H1 (cell line): Measurements from ENCODE around the gene GLG1. TPM values are rescaled to one million over a fixed set of nuclear protein-coding genes. Genes with fewer than 3 reads are reported as not detected.

Experiments used
- CTCF ChIA-PET: fragments of 300-600 bp; sonication (Branson Sonifier 250); formaldehyde crosslinking; loops from one replicate; lab custom pipeline; 2021; ENCODE audit not compliant: partially characterized antibody; lab: Charles Lee
- POLR2A ChIA-PET: fragments of 300-600 bp; sonication (Branson Sonifier 250); formaldehyde crosslinking; loops from one replicate; lab custom pipeline; 2021; ENCODE audit warnings: inconsistent platforms; ENCODE audit not compliant: partially characterized antibody; lab: Charles Lee
- DNase-seq, 2 experiments: peaks; one replicate each; pipeline versions ENCODE4 v3.0.0 to v3.0.0-alpha.2; 2010 to 2022; ENCODE audit warnings: low spot score in 2 of 2, low read depth in 1 of 2, mixed read lengths in 1 of 2
- FAIRE-seq: peaks from 2 replicates; lab custom pipeline; 2011; peaks lifted over from hg19 to GRCh38; lab: Jason Lieb, UNC
- H2AFZ ChIP-seq: 2 replicates; pipeline ENCODE4 v1.8.1; 2012; ENCODE audit warnings: low read length, inconsistent platforms
- H2AK5ac ChIP-seq: 2 replicates; pipeline ENCODE4 v1.6.1; 2013; ENCODE audit warnings: low read depth, low read length
- H2BK120ac ChIP-seq: replicated peaks from 2 replicates; pipeline ENCODE3; 2013; ENCODE audit warnings: low read depth, low read length, inconsistent platforms
- H2BK12ac ChIP-seq: 2 replicates; pipeline ENCODE4 v1.6.1; 2013; ENCODE audit warnings: low read depth, low read length
- H2BK15ac ChIP-seq: 2 replicates; pipeline ENCODE4 v1.6.1; 2013; ENCODE audit warnings: low read length
- H2BK20ac ChIP-seq: 2 replicates; pipeline ENCODE4 v1.6.1; 2013; ENCODE audit warnings: low read length
- H2BK5ac ChIP-seq: 2 replicates; pipeline ENCODE4 v1.6.1; 2013; ENCODE audit warnings: low read depth, low read length
- H3K14ac ChIP-seq: 2 replicates; pipeline ENCODE4 v1.6.1; 2013; ENCODE audit warnings: inconsistent platforms; ENCODE audit not compliant: insufficient read length
- H3K18ac ChIP-seq: 2 replicates; pipeline ENCODE4 v1.6.1; 2013; ENCODE audit warnings: low read length; ENCODE audit errors: extremely low read depth
- H3K23ac ChIP-seq: 2 replicates; pipeline ENCODE4 v1.6.1; 2013; ENCODE audit warnings: inconsistent platforms; ENCODE audit not compliant: insufficient read length
- H3K23me2 ChIP-seq: 2 replicates; pipeline ENCODE4 v1.6.1; 2013; ENCODE audit warnings: low read depth, low read length
- H3K27ac ChIP-seq: 2 replicates; pipeline ENCODE4 v1.6.1; 2011; ENCODE audit warnings: low read depth, low read length, inconsistent platforms
- H3K27me3 ChIP-seq, 4 experiments: replicated peaks in 1 of 4; 1 replicate in 1 of 4; 2 replicates in 3 of 4; pipeline versions ENCODE4 v1.6.1 to v1.8.1; 2011 to 2013; ENCODE audit warnings: low read length in 3 of 4, mild to moderate bottlenecking in 3 of 4, inconsistent platforms in 2 of 4, mixed read lengths in 2 of 4, moderate library complexity in 1 of 4; ENCODE audit not compliant: control insufficient read depth in 3 of 4, insufficient read depth in 3 of 4; ENCODE audit errors: extremely low read depth in 1 of 4
- H3K36me3 ChIP-seq, 4 experiments: 2 replicates each; pipeline versions ENCODE4 v1.6.1 to v1.8.1; 2011 to 2013; ENCODE audit warnings: mild to moderate bottlenecking in 4 of 4, low read length in 3 of 4, moderate library complexity in 2 of 4, control low read depth in 1 of 4, inconsistent platforms in 1 of 4; ENCODE audit not compliant: insufficient read depth in 4 of 4, control insufficient read depth in 2 of 4
- H3K4ac ChIP-seq: replicated peaks from 2 replicates; pipeline ENCODE3; 2013; ENCODE audit warnings: low read length, low read depth, mixed read lengths, inconsistent platforms; ENCODE audit not compliant: insufficient read length
- H3K4me1 ChIP-seq, 4 experiments: replicated peaks in 1 of 4; 1 replicate in 1 of 4; 2 replicates in 3 of 4; pipeline versions ENCODE4 v1.6.1 to v1.8.1; 2011 to 2013; ENCODE audit warnings: low read length in 3 of 4, inconsistent platforms in 2 of 4, mixed read lengths in 1 of 4; ENCODE audit not compliant: insufficient read depth in 4 of 4, control insufficient read depth in 3 of 4
- H3K4me2 ChIP-seq, 2 experiments: 2 replicates each; pipeline versions ENCODE4 v1.6.1 to v1.8.1; 2011 to 2013; ENCODE audit warnings: low read depth in 2 of 2, low read length in 2 of 2, control low read depth in 1 of 2, inconsistent platforms in 1 of 2, mild to moderate bottlenecking in 1 of 2; ENCODE audit not compliant: insufficient read depth in 1 of 2
- H3K4me3 ChIP-seq, 4 experiments: fragments of 200-600, 300-600 bp in 1 of 4; sonication (generic), shearing (Covaris generic), sonication (Bioruptor Twin) in 1 of 4; 2 replicates each; pipeline versions ENCODE4 v1.5.1 to v1.8.1; 2011 to 2016; ENCODE audit warnings: low read length in 4 of 4, low read depth in 3 of 4, control low read depth in 2 of 4, inconsistent platforms in 2 of 4, mild to moderate bottlenecking in 2 of 4, mixed read lengths in 1 of 4, moderate library complexity in 1 of 4; ENCODE audit not compliant: insufficient read depth in 2 of 4; ENCODE audit errors: extremely low read depth in 1 of 4
- H3K56ac ChIP-seq: replicated peaks from 2 replicates; pipeline ENCODE3; 2013; ENCODE audit warnings: low read depth, mild to moderate bottlenecking, mixed read lengths, low read length, inconsistent platforms; ENCODE audit not compliant: insufficient read length
- H3K79me1 ChIP-seq: 2 replicates; pipeline ENCODE4 v1.6.1; 2013; ENCODE audit warnings: low read depth, low read length, control low read depth
- H3K79me2 ChIP-seq, 2 experiments: 2 replicates each; pipeline versions ENCODE4 v1.6.1 to v1.8.1; 2012 to 2013; ENCODE audit warnings: low read length in 2 of 2, mild to moderate bottlenecking in 2 of 2, inconsistent platforms in 1 of 2; ENCODE audit not compliant: insufficient read depth in 2 of 2, control insufficient read depth in 1 of 2
- H3K9ac ChIP-seq, 4 experiments: replicated peaks in 1 of 4; 1 replicate in 1 of 4; 2 replicates in 3 of 4; pipeline versions ENCODE4 v1.6.1 to v1.8.1; 2011 to 2013; ENCODE audit warnings: low read depth in 3 of 4, low read length in 3 of 4, control low read depth in 2 of 4, mild to moderate bottlenecking in 2 of 4, moderate library complexity in 2 of 4, inconsistent platforms in 1 of 4; ENCODE audit errors: extremely low read depth in 1 of 4
- H3K9me3 ChIP-seq, 2 experiments: 2 replicates each; pipeline versions ENCODE4 v1.6.1 to v1.8.1; 2012 to 2013; ENCODE audit warnings: mild to moderate bottlenecking in 2 of 2, moderate library complexity in 2 of 2, control low read depth in 1 of 2, inconsistent platforms in 1 of 2, low read depth in 1 of 2, low read length in 1 of 2, mixed read lengths in 1 of 2; ENCODE audit not compliant: insufficient read depth in 2 of 2
- H4K20me1 ChIP-seq, 2 experiments: replicated peaks in 1 of 2; 2 replicates each; pipeline versions ENCODE3 to v1.8.1; 2011 to 2013; ENCODE audit warnings: inconsistent platforms in 2 of 2, low read length in 2 of 2, mild to moderate bottlenecking in 1 of 2; ENCODE audit not compliant: insufficient read depth in 2 of 2, control insufficient read depth in 1 of 2
- H4K5ac ChIP-seq: 2 replicates; pipeline ENCODE4 v1.6.1; 2013; ENCODE audit warnings: low read length, low read depth, mixed read lengths, inconsistent platforms; ENCODE audit not compliant: insufficient read length
- H4K8ac ChIP-seq: 2 replicates; pipeline ENCODE4 v1.8.0; 2013; ENCODE audit warnings: mild to moderate bottlenecking, moderate library complexity, low read length, inconsistent platforms; ENCODE audit not compliant: insufficient read depth; ENCODE audit errors: extremely low read depth
- H4K91ac ChIP-seq: replicated peaks from 2 replicates; pipeline ENCODE3; 2013; ENCODE audit warnings: low read length, mixed read lengths, inconsistent platforms; ENCODE audit not compliant: insufficient read length
- RNF2 ChIP-seq: fragments of 200-900, 300-1000 bp; sonication (generic); IDR thresholded peaks from 2 replicates; pipeline ENCODE4 v1.7.1; 2016; ENCODE audit warnings: borderline replicate concordance, low read depth, mild to moderate bottlenecking, antibody characterized with exemption, low read length; ENCODE audit not compliant: poor library complexity, severe bottlenecking; ENCODE audit errors: missing control alignments
- SP1 ChIP-seq: IDR thresholded peaks from 2 replicates; pipeline ENCODE4 v1.6.1; 2011; ENCODE audit warnings: low read depth, low read length
- SRF ChIP-seq: IDR thresholded peaks from 2 replicates; pipeline ENCODE4 v1.6.1; 2011; ENCODE audit warnings: mild to moderate bottlenecking, low read depth, low read length, moderate library complexity
- SUZ12 ChIP-seq: fragments of 200-600 bp; sonication (generic); IDR thresholded peaks from 2 replicates; pipeline ENCODE4 v1.6.1; 2012; ENCODE audit warnings: mild to moderate bottlenecking, inconsistent platforms, low read length, moderate library complexity, mixed read lengths
- polyA plus RNA-seq, 7 experiments: library from polyadenylated mRNA; depleted of rRNA in 3 of 7; stranded (reverse) in 5 of 7; unstranded in 2 of 7; fragments of >200 nt in 5 of 7; fragments of 200-250 nt in 2 of 7; gene quantifications; 1 replicate in 5 of 7; 2 replicates in 1 of 7; 4 replicates in 1 of 7; pipeline versions ENCODE4 v1.2.1 to v1.2.3, GENCODE V29; 2011 to 2013; ENCODE audit warnings: missing spikeins in 2 of 7, mixed read lengths in 2 of 7
- total RNA-seq: library from RNA; stranded (reverse); fragmentation: NEBNext Ultra II Directional; extraction: Animal tissue kit (Norgen Biotek cat#: 25700); gene quantifications from 2 replicates; pipeline ENCODE4 v1.2.1, GENCODE V29; 2021
- TF ChIP-seq, protein P1 (sequence below): IDR thresholded peaks from 2 replicates; pipeline ENCODE4 v1.6.1; 2012; ENCODE audit warnings: inconsistent platforms
- TF ChIP-seq, protein P2 (sequence below), 3 experiments: IDR thresholded peaks; 1 replicate in 2 of 3; 2 replicates in 1 of 3; pipeline versions ENCODE4 v1.5.1 to v1.6.1; 2011; ENCODE audit warnings: low read length in 3 of 3, mild to moderate bottlenecking in 3 of 3, inconsistent platforms in 2 of 3, low read depth in 1 of 3, moderate library complexity in 1 of 3; ENCODE audit not compliant: insufficient read depth in 1 of 3; ENCODE audit errors: control extremely low read depth in 1 of 3
- TF ChIP-seq, protein P3 (sequence below): IDR thresholded peaks from 2 replicates; pipeline ENCODE4 v1.6.1; 2011; ENCODE audit warnings: low read length, improper control_type of control experiment

The GLG1 gene
- total and polyA plus RNA-seq, 2 of the 8 experiments (the other 6 are each of a cell fraction or from before 2014, with no cell fraction given), result 53.4 to 139 TPM

DNA sequence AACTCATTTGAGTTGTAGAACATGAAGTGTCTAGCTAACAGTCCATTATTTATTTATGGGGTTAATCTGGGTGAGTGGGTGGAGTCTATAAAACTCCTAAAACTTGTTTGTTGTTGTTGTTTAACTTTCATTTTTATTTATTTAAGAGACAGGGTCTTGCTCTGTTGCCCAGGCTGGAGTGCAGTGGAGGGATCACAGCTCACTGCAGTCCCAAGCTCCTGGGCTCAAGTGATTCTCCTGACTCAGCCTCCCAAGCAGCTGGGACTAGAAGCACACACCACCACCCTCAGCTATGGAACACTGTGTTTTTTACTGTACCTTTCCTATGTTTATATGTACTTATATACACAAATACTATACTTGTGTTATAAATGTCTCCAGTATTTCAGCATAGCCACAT lies 107.8 kb downstream of the GLG1 start:
- no peak for DNase-seq
- H3K4me2 ChIP-seq, result no peak overlapping the region
- no peak overlapping the region for H3K4me3 ChIP-seq
- H2AK5ac ChIP-seq, result no peak overlapping the region
- ChIA-PET POLR2A (no interaction called here), CTCF (interaction anchor here (0.8 kb wide), 1 partner anchor 28 kb away, joined by 4 read pairs; no protein-coding TSS in a partner anchor)
- H2BK120ac ChIP-seq, result no peak overlapping the region
- no peak overlapping the region for H4K8ac ChIP-seq
- no peak overlapping the region for H3K23ac ChIP-seq
- H3K56ac ChIP-seq, result no peak overlapping the region
- H4K20me1 ChIP-seq, result peaks cover 0 to 1% of the 10 kb centered on the region in 2 experiments
- H3K79me2 ChIP-seq, result no peaks in the 10 kb centered on the region
- no peaks in the 10 kb centered on the region for H3K27me3 ChIP-seq
- H3K27ac ChIP-seq, result no peak overlapping the region
- H3K36me3 ChIP-seq, result peaks cover 2 to 29% (median 11%) of the 10 kb centered on the region in 4 experiments; a peak in 7 of 8 replicates
- H2BK15ac ChIP-seq, result no peak overlapping the region
- no peak overlapping the region for H3K9ac ChIP-seq
- H2BK5ac ChIP-seq, result no peak overlapping the region
- H4K91ac ChIP-seq, result no peak overlapping the region
- no peak overlapping the region for H3K18ac ChIP-seq
- no peaks in the 10 kb centered on the region for H3K79me1 ChIP-seq
- H2BK20ac ChIP-seq, result no peak overlapping the region
- H2AFZ ChIP-seq, result no peak overlapping the region
- H3K4me1 ChIP-seq, result no peaks in the 10 kb centered on the region
- TF ChIP-seq SRF (no peak), SUZ12 (no peak), RNF2 (no peak), SP1 (no peak)
- TF ChIP-seq, protein P1, sequence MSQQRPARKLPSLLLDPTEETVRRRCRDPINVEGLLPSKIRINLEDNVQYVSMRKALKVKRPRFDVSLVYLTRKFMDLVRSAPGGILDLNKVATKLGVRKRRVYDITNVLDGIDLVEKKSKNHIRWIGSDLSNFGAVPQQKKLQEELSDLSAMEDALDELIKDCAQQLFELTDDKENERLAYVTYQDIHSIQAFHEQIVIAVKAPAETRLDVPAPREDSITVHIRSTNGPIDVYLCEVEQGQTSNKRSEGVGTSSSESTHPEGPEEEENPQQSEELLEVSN, result no peak
- TF ChIP-seq, protein P2, sequence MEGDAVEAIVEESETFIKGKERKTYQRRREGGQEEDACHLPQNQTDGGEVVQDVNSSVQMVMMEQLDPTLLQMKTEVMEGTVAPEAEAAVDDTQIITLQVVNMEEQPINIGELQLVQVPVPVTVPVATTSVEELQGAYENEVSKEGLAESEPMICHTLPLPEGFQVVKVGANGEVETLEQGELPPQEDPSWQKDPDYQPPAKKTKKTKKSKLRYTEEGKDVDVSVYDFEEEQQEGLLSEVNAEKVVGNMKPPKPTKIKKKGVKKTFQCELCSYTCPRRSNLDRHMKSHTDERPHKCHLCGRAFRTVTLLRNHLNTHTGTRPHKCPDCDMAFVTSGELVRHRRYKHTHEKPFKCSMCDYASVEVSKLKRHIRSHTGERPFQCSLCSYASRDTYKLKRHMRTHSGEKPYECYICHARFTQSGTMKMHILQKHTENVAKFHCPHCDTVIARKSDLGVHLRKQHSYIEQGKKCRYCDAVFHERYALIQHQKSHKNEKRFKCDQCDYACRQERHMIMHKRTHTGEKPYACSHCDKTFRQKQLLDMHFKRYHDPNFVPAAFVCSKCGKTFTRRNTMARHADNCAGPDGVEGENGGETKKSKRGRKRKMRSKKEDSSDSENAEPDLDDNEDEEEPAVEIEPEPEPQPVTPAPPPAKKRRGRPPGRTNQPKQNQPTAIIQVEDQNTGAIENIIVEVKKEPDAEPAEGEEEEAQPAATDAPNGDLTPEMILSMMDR (IDR thresholded peaks at IDR 0.05; ENCODE audit: control extremely low read depth in 1 of 3, insufficient read depth in 1 of 3, low read depth in 1 of 3, low read length in 3 of 3), result no peak
- TF ChIP-seq, protein P3, sequence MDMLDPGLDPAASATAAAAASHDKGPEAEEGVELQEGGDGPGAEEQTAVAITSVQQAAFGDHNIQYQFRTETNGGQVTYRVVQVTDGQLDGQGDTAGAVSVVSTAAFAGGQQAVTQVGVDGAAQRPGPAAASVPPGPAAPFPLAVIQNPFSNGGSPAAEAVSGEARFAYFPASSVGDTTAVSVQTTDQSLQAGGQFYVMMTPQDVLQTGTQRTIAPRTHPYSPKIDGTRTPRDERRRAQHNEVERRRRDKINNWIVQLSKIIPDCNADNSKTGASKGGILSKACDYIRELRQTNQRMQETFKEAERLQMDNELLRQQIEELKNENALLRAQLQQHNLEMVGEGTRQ, result no peak
- H3K9me3 ChIP-seq, result no peaks in the 10 kb centered on the region
- H2BK12ac ChIP-seq, result no peak overlapping the region
- H4K5ac ChIP-seq, result no peak overlapping the region
- H3K23me2 ChIP-seq, result no peaks in the 10 kb centered on the region
- H3K4ac ChIP-seq, result no peak overlapping the region
- H3K14ac ChIP-seq, result no peak overlapping the region
- FAIRE-seq, result no peak
